ENCODE results near the gene AMIGO3. TPM values are rescaled to one million over a fixed set of nuclear protein-coding genes. Genes with fewer than 3 reads are reported as not detected.

AMIGO3 gene
- total and polyA plus RNA-seq, 2 of the 8 experiments (the other 6 are each of a cell fraction or from before 2014, with no cell fraction given) = 1.6 to 8.8 TPM

- TF ChIP-seq, protein P1, sequence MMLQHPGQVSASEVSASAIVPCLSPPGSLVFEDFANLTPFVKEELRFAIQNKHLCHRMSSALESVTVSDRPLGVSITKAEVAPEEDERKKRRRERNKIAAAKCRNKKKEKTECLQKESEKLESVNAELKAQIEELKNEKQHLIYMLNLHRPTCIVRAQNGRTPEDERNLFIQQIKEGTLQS (IDR thresholded peaks at IDR 0.05; ENCODE audit: insufficient read depth, low read depth, low read length) = no peak
- peak; percentile 74; the same call in 1 of the 2 replicates for TF ChIP-seq TAF1 (IDR thresholded peaks at IDR 0.05; ENCODE audit: low read depth, low read length)
- no peak; the same call in 1 of the 2 replicates for TF ChIP-seq PHF8 (conservative IDR thresholded peaks at IDR 0.05; ENCODE audit: low read depth, low read length)
- TF ChIP-seq BACH1 (IDR thresholded peaks at IDR 0.05; ENCODE audit: low read length) = no peak
- no peak for TF ChIP-seq TEAD4 (IDR thresholded peaks at IDR 0.05; ENCODE audit: low read depth, low read length)
- TF ChIP-seq SIN3A (conservative IDR thresholded peaks at IDR 0.05 in 1 of 2, IDR thresholded peaks at IDR 0.05 in 1 of 2; ENCODE audit: low read depth in 1 of 2, low read length in 2 of 2) = 0 out of 4 replicates have a peak, but pooled peaks of 1 of the 2 experiments have one; percentile 23
- no peak for TF ChIP-seq GTF2F1 (IDR thresholded peaks at IDR 0.05; ENCODE audit: borderline replicate concordance, low read depth, low read length)
- TF ChIP-seq CEBPB (IDR thresholded peaks at IDR 0.05; ENCODE audit: low read depth, low read length) = no peak
- TF ChIP-seq SAP30 (IDR thresholded peaks at IDR 0.05; ENCODE audit: insufficient read depth, insufficient replicate concordance, low read length) = no peak
- no peak for TF ChIP-seq CBX5 (IDR thresholded peaks at IDR 0.05; ENCODE audit: low read depth, low read length)
- TF ChIP-seq RAD21 (IDR thresholded peaks at IDR 0.05 in 1 of 2, conservative IDR thresholded peaks at IDR 0.05 in 1 of 2; ENCODE audit: low read depth in 2 of 2, low read length in 2 of 2) = peak; percentile 25 to 43; a peak in 3 of 4 replicates
- peak; percentile 1 for TF ChIP-seq TAF7 (optimal IDR thresholded peaks at IDR 0.05; ENCODE audit: borderline replicate concordance, low read depth, low read length)
- TF ChIP-seq GABPA (IDR thresholded peaks at IDR 0.05; ENCODE audit: borderline replicate concordance, insufficient read depth, low read length) = peak; percentile 13; the same call in 1 of the 2 replicates
- TF ChIP-seq POLR2AphosphoS5 (IDR thresholded peaks at IDR 0.05; ENCODE audit: low read depth, low read length) = peak; percentile 87
- no peak for TF ChIP-seq JUN (IDR thresholded peaks at IDR 0.05; ENCODE audit: low read depth, low read length)
- TF ChIP-seq, protein P2, sequence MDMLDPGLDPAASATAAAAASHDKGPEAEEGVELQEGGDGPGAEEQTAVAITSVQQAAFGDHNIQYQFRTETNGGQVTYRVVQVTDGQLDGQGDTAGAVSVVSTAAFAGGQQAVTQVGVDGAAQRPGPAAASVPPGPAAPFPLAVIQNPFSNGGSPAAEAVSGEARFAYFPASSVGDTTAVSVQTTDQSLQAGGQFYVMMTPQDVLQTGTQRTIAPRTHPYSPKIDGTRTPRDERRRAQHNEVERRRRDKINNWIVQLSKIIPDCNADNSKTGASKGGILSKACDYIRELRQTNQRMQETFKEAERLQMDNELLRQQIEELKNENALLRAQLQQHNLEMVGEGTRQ (IDR thresholded peaks at IDR 0.05; ENCODE audit: low read length) = no peak
- 0 out of 2 replicates have a peak, but pooled peaks have one; percentile 28 for TF ChIP-seq ATF2 (IDR thresholded peaks at IDR 0.05; ENCODE audit: low read length)
- TF ChIP-seq FOSL1 (IDR thresholded peaks at IDR 0.05; ENCODE audit: insufficient read depth, low read depth, low read length) = 0 out of 2 replicates have a peak, but pooled peaks have one; percentile 2
- no peak for TF ChIP-seq RFX5 (IDR thresholded peaks at IDR 0.05; ENCODE audit: borderline replicate concordance, low read depth, low read length)
Observed at GRCh38 chr3:49719214-49719884, at the start of gene AMIGO3 (continued).
